HG02763 (cell line): ENCODE results near the gene VGLL4.
"Not testable (repeated sequence)": the region's sequence is repeated elsewhere in the genome, so short reads cannot be mapped to it uniquely, and the experiment has no call there.

Experiments used
- ATAC-seq: cut with Tn5 transposase; IDR thresholded peaks from one replicate; pipeline ENCODE4 v1.9.1; 2021; ENCODE audit warnings: mild to moderate bottlenecking, moderate library complexity; ENCODE audit not compliant: unreplicated experiment

VGLL4 gene

GRCh38 chr3:11607816-11608215 is 35.9 kb downstream of the VGLL4 start:
- no peak for ATAC-seq

- ATAC-seq = no peak
Measured at GRCh38 chr3:11606865-11607440, 36.8 kb downstream of the VGLL4 start.

GRCh38 chr3:11606090-11606784 is 37.5 kb downstream of the VGLL4 start:
- no peak for ATAC-seq

- ATAC-seq = no peak
Measured at GRCh38 chr3:11605398-11605797, 38.3 kb downstream of the VGLL4 start.

- ATAC-seq = no peak
Measured at GRCh38 chr3:11604139-11604892, 39.4 kb downstream of the VGLL4 start.

GRCh38 chr3:11603628-11604027 is 40.1 kb downstream of the VGLL4 start:
- no peak for ATAC-seq

- ATAC-seq = no peak
Measured at GRCh38 chr3:11602886-11603527, 40.7 kb downstream of the VGLL4 start.

GRCh38 chr3:11602239-11602840 is 41.4 kb downstream of the VGLL4 start:
- ATAC-seq = no peak

- peak; percentile 89 for ATAC-seq
Measured at GRCh38 chr3:11601446-11602238, 42.1 kb downstream of the VGLL4 start.

- no peak for ATAC-seq
Measured at GRCh38 chr3:11600501-11601282, 43.0 kb downstream of the VGLL4 start.

GRCh38 chr3:11596387-11596786 is 47.3 kb downstream of the VGLL4 start:
- ATAC-seq = no peak

GRCh38 chr3:11595024-11595423 is 48.7 kb downstream of the VGLL4 start:
- not testable (repeated sequence) for ATAC-seq

GRCh38 chr3:11593318-11594034 is 50.2 kb downstream of the VGLL4 start:
- ATAC-seq = no peak

- ATAC-seq = no peak
Measured at GRCh38 chr3:11592445-11593298, 51.0 kb downstream of the VGLL4 start.

GRCh38 chr3:11591391-11592282 is 52.1 kb downstream of the VGLL4 start:
- no peak for ATAC-seq

- no peak for ATAC-seq
Measured at GRCh38 chr3:11591002-11591355, 52.7 kb downstream of the VGLL4 start.

GRCh38 chr3:11589706-11590105 is 54.0 kb downstream of the VGLL4 start:
- ATAC-seq = no peak
